GM18498 (cell line): ENCODE measurements around the gene GDPD5.

Experiments
- ATAC-seq: cut with Tn5 transposase; IDR thresholded peaks from one replicate; pipeline ENCODE4 v1.9.1; 2021; ENCODE audit warnings: mild to moderate bottlenecking, moderate library complexity; ENCODE audit not compliant: unreplicated experiment

The GDPD5 gene, protein sequence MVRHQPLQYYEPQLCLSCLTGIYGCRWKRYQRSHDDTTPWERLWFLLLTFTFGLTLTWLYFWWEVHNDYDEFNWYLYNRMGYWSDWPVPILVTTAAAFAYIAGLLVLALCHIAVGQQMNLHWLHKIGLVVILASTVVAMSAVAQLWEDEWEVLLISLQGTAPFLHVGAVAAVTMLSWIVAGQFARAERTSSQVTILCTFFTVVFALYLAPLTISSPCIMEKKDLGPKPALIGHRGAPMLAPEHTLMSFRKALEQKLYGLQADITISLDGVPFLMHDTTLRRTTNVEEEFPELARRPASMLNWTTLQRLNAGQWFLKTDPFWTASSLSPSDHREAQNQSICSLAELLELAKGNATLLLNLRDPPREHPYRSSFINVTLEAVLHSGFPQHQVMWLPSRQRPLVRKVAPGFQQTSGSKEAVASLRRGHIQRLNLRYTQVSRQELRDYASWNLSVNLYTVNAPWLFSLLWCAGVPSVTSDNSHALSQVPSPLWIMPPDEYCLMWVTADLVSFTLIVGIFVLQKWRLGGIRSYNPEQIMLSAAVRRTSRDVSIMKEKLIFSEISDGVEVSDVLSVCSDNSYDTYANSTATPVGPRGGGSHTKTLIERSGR

GRCh38 chr11:75525433-75526191 lies at the start of gene GDPD5:
TSS of gene GDPD5 (minus strand) at chr11:75525941. CDS start at chr11:75477735, 48,206 bp downstream.
- ATAC-seq: peak; percentile 83

DNA sequence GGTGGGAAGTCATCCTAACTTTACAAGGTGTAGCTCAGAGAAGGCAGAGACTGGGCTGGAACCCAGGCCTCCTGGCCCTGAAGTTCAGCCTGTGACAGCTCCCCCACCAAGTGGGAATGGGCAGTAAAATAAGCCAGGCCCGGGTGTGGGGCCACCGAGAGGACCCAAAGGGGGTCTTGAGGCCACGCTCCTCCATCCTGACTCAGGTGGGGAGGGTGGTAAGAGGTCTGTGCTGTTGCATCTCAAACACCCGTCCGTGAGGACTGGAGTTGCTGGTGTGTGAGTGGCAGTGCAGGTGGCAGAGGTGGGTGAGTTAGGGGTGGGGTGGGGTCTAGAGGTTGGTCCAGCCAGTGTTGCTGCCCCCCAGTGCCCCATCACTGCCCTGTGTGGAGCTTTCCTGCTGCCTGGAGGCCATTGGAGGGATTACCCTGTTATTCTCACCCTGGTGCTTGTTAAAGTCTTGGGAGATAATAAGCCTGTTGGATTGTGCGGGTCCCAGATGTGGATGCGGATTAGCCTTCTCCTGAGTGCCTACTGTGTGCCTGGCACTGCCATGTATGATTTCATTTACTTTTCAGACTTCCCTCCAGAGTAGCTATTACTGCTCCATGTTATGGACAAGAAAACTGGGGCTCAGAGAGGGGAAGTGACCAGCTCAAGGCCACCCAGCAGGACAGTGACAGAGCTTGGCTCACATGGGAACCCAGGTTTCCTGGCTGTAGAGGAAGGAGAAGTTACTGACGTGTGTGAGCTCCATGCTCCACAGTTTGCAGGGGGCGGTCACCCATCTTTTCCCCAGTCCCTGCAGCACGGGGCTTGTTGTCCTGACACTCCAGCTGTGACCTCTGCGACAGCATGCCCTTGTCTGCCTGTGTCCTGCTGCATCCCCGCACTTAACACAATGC lies 49.2 kb upstream of the GDPD5 start:
- no peak for ATAC-seq

- no peak for ATAC-seq
These were observed 47.0 kb upstream of the GDPD5 start for GRCh38 chr11:75572744-75573143.

DNA sequence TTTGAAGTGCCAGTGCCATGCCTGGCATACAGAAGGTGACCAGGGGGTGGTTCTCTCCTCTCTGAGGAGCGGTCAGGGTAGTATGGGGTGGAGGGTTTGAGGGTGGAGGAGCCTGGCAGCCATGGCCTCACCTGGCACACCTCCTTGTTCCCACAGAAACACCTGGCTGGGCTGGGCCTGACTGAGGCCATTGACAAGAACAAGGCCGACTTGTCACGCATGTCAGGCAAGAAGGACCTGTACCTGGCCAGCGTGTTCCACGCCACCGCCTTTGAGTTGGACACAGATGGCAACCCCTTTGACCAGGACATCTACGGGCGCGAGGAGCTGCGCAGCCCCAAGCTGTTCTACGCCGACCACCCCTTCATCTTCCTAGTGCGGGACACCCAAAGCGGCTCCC lies 45.9 kb upstream of the GDPD5 start:
- no peak for ATAC-seq

DNA sequence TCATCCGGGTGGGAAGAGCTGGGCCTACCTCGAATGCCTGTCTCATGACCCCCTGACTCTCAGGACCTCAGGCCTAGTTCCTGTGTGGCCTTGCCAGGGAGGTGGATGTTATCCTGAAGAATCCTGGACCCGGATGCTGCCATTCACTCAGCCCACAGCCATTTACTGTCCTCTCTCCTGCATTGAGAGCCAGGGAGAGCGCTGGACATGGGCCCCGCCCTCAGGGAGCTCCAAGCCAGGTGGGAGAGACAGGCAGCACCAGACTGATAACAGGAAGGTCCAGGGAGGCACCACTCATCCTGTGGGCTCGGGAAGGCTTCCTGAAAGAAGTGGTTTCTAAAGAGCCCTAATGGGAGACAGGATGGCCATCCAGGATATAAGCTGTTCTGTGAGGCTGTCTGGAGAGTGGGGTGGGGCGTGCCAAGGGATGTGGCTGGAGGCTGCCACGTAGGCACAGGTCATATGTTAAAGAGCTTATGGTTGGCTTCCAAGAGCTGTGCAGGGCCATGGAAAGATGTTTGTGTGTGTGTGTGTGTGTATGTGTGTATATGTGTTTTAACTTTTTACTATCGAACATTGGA lies 44.9 kb upstream of the GDPD5 start:
- ATAC-seq: no peak

DNA sequence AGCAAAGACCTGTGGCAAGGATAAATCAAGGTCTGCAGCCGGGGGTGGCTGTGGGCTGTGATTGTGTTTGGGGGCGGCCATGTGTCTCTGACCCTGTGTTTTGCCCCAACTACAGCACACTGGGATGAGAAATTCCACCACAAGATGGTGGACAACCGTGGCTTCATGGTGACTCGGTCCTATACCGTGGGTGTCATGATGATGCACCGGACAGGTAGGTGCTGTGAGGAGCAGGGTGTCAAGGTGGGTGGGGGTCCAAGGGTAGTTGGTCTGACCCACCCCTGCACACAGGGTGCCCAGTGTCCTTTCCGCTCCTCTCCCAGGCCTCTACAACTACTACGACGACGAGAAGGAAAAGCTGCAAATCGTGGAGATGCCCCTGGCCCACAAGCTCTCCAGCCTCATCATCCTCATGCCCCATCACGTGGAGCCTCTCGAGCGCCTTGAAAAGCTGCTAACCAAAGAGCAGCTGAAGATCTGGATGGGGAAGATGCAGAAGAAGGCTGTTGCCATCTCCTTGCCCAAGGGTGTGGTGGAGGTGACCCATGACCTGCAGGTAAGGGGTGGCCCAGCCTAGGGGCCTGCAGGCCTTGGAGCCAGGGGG lies 43.0 kb upstream of the GDPD5 start:
- ATAC-seq: no peak

GRCh38 chr11:75567971-75568370 lies 42.2 kb upstream of the GDPD5 start:
- ATAC-seq: no peak

DNA sequence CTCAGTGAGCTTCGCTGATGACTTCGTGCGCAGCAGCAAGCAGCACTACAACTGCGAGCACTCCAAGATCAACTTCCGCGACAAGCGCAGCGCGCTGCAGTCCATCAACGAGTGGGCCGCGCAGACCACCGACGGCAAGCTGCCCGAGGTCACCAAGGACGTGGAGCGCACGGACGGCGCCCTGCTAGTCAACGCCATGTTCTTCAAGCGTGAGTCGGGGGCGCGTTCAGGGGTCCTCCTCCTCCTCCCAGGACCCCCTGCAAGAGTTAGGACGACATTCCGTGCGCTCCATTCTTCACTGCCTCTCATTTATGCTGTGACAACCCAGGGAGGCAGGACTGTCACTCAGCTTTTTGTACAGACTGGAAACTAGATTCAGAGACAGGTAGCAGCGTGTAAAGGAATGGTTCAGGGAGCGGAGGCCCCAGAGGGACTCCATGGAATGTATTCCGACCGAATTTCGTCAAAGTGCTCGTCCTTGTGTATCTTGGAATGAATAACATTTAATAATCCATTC lies 41.1 kb upstream of the GDPD5 start:
- ATAC-seq: no peak

GRCh38 chr11:75565916-75566762 lies 40.4 kb upstream of the GDPD5 start:
- no peak for ATAC-seq

- ATAC-seq: no peak
These were observed 39.6 kb upstream of the GDPD5 start for GRCh38 chr11:75565221-75565814.

DNA sequence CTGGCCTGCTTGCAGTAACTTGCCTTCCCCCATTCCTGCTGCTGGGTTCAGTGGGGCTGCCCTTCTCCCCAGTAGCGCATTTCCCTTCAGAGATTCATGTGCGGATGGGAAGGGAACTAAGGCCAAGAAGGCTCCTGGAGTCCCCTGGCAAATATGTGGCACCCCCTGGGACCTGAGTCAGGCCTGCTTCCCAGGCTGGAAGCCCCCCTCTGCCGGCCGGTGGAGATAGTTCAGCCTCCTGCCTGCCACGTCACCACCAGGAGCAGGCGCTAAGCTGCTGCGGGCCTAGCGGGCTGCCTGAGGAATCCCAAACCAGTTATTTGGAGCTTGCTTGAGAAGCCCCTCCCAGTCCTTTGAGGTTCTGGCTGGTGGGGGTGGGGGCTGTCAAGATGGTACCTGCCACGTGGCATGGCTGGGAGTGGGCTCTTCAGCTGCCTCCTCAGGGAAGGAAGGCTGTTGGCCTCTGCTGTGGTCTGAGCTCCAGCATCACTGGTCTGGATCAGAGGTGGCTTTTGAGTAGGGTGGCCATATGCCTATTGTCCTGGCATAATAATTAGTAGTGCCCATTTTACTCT lies 38.3 kb upstream of the GDPD5 start:
- ATAC-seq: no peak

DNA sequence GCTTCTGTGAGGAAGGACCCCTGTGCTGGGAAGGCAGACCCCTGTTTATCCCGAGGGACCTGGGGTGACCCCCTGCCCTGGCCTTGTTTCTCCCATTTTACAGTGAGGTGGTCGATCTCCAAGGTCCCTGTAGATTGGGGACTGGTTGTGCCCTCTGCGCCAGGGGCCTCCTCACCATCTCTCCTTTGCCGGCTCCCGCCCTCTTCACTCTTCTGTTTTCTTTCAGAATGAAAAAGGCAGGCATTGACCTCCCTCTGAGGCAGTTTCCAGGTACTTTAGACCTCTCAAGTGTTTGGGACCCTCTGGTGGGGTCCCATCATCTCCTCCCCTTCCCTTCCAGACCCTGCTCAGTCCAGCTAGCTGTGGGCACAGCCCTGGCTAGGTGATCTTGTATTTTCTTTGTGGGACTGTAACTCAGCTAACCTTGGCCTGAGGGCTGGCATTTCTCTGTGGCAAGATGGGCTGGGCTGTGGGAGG lies 37.8 kb upstream of the GDPD5 start:
- no peak for ATAC-seq

GRCh38 chr11:75562836-75563484 lies 37.2 kb upstream of the GDPD5 start:
- no peak for ATAC-seq

- ATAC-seq: peak; percentile 76
These were observed 36.5 kb upstream of the GDPD5 start, which contains the start of gene SERPINH1 for GRCh38 chr11:75562048-75562835. TSS of gene SERPINH1 (plus strand) at chr11:75562253. CDS start at chr11:75566350, 4,097 bp downstream.

DNA sequence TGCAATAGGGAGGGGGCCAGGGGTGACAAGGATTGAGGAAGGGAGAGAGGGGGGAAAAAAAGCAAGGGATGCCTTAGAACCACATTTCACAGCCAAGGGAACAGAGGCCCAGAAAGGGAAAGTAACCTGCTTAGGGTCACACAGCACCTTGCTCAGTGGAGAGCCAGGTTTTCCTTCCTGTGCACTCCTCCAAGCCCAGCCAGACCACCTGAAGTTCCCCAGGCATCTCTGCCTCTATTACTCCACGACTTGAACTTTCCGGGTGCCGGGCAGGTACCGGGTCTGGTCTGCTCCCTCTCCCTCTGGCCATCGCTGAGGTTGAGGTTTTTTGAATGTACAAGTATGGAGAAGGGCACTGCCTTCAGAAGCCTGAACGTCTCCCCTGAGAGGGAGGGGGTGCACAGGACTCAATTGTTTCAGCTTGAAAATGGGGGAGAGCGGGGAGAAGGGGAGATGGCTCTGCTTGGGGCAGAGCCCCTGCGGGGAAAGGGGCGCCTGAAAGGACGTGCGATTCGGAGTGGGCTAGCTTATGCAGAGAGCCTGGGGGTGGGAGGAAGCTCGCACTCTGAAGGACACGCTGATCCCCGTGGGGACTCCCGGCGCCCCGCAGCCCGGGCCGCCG lies 35.8 kb upstream of the GDPD5 start:
- no peak for ATAC-seq

DNA sequence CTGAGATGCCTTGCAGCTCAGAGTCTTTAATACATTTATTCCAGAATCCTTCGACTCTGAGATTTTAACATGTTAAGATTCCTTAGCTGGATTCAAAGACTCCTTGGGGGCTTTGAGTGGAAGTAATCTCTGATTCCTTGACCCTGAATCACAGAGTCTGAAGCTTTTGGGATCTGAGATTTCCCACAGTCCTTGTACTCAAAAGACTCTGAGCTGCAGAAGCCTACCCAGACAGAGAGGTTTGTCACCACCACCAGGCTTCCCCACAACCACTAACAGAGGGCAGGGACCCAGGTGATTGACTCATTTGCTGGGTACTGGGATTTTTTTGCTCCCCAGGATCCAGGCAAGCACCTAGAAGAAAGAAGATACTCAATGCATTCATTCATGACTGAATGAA lies 34.9 kb upstream of the GDPD5 start:
- ATAC-seq: no peak
